PC-3 (cell line): Measurements from ENCODE around the gene MOB1A. TPM values are rescaled to one million over a fixed set of nuclear protein-coding genes. Genes with fewer than 3 reads are reported as not detected.

Experiments
- total RNA-seq: library from RNA; depleted of rRNA; stranded (reverse); fragments of >200 nt; gene quantifications from 2 replicates; pipeline ENCODE4 v1.2.3, GENCODE V29; 2014; rRNA removed

Gene MOB1A
- total RNA-seq, 1 experiment from 2014 or later, result 69.8 TPM

Other genes starting within 250 kb of the MOB1A start
- gene TET3, start 194.0 kb downstream of the MOB1A start, total RNA-seq, result 6.1 and 10.1 TPM in 2 replicates
- 60.9 and 104 TPM in 2 replicates for gene BOLA3, start 31.0 kb downstream of the MOB1A start, total RNA-seq
- gene MTHFD2, start 19.7 kb upstream of the MOB1A start, total RNA-seq, result 115 and 118 TPM in 2 replicates
- 0.40 and 2.4 TPM in 2 replicates for gene SLC4A5, start 164.5 kb upstream of the MOB1A start, total RNA-seq
- gene DCTN1, start 201.4 kb upstream of the MOB1A start, total RNA-seq, result 67.8 and 91.0 TPM in 2 replicates
- gene C2orf81, start 242.7 kb upstream of the MOB1A start, total RNA-seq, result 1.6 and 2.4 TPM in 2 replicates
- gene WDR54, start 242.9 kb upstream of the MOB1A start, total RNA-seq, result 38.8 and 41.0 TPM in 2 replicates